NCI-H748 (cell line): Measurements from ENCODE around the gene NAP1L3.
A peak's percentile ranks its signal among the peaks of the same experiment; 100 is the strongest.

Experiments
- DNase-seq: peaks from one replicate; lab custom pipeline; 2025; ENCODE audit not compliant: unreplicated experiment; lab: John Stamatoyannopoulos, UW

Gene NAP1L3, protein sequence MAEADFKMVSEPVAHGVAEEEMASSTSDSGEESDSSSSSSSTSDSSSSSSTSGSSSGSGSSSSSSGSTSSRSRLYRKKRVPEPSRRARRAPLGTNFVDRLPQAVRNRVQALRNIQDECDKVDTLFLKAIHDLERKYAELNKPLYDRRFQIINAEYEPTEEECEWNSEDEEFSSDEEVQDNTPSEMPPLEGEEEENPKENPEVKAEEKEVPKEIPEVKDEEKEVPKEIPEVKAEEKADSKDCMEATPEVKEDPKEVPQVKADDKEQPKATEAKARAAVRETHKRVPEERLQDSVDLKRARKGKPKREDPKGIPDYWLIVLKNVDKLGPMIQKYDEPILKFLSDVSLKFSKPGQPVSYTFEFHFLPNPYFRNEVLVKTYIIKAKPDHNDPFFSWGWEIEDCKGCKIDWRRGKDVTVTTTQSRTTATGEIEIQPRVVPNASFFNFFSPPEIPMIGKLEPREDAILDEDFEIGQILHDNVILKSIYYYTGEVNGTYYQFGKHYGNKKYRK

DNA sequence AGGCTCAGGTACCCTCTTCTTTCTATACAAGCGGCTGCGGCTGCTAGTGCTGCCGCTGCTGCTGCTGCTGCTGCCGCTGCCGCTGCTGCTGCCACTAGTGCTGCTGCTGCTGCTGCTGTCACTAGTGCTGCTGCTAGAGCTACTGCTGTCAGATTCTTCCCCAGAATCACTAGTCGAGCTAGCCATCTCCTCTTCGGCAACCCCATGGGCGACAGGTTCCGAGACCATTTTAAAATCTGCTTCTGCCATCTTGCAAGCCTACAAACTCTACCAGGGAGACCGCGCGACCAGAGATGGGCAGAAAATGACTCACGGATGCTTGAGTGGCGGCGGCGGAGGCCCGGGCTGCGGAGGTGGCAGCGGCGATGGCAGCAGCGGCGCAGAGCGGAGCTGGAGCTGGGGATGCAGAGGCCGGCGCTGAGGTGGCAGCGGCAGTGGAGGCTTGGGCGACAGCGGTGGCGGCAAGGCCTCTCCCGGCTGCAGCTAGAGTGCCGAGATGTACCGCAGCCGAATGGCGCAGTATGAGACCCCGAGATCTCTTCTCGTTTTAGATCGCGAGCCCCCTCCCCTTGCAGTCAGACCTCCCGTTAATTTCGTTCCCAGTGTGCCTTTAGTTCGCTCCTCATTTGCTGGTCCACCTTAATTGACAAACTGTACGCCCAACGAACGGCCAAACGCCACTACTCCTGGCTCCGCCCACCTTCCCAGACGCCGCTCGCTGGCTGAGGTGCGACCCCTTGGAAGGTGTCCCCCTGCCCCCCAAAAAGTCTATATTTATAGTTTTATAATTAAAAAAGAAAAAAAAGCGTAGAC lies at the start of gene NAP1L3:
Gene NAP1L3 (minus strand): TSS at position 523 of the 813 bp plus-strand sequence. CDS start 274 bp downstream, at position 249.
- DNase-seq = peak; percentile 80

DNA sequence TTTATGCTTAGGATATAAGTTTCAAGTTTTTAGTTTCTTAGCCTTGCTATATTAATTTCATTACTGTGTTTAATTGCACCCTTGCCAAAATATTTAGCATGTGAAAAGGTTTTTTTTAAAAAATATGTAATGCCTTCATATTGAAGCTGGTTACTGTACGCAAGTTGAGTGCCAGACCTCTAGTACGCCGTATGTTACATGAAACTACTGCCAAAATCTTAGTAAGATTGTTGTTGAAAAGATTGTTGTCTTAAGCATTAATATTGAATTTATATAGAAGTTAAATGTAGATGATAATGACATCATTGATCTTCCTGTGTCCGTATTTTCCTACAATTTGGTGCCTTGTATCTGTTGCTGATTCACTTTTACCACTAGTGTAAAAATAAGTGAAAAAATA lies 37.7 kb upstream of the NAP1L3 start:
- no peak for DNase-seq

DNA sequence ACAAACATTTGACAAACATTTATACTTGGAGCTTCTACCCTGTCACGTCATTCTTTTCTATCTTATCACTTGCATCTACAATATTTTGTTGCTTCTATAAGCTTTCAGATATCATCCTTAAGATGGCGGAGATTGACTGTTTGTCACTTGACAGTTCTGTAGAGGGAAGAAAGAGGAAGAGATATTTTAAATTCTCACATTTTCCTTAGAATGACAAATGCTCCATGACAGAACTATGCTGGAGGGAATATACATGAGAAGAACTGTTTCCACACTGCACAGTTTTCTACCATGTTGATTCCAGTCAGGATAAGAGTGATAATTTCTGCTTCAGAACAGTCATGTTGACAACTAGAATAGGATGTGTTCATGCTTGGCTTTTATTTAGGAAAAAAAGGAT lies 30.3 kb upstream of the NAP1L3 start:
- DNase-seq = no peak

DNA sequence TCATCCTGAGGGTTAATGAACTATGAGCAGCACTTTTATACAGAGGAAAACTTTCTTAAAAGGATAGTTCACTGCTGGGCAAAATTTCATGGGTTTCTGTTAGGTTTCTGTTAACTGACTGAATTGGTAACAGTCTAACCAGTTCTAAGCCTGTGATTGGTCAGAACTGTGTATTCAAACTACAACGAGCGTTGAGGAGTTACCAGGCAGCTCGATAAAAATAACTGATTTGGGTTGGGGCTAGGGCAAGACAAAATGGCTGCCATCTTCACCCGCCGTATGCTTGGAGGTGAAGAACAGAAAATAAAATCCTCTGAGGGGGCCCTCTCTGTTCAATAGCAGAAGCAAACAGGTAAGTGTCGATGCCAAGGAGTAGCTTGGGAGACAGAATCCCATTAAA lies 22.6 kb upstream of the NAP1L3 start:
- DNase-seq = peak; percentile 26

DNA sequence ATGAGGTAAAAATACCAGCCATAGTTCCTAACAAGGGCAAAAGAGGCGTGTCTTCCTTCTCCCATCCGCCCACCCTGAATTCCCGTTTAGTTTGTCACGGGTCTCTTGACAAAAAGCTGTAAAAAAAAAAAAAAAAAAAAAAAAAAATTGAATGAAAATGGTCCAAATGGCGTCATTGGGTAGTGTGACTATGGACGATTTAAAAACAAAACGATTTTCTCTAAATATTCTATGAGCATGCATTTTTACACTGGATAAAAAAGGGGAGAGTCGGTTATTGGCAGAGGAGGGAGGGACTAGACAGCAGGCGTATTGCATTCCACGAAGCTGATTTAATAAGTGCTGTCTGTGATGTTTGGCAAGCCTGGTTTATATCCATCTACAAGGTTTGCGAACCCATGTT lies 492 bp upstream of the NAP1L3 start, which contains the start of gene FAM133A:
Gene FAM133A (plus strand): TSS at position 338 of the 403 bp plus-strand sequence. CDS start 35,214 bp downstream, outside the sequence.
- DNase-seq = peak; percentile 51

DNA sequence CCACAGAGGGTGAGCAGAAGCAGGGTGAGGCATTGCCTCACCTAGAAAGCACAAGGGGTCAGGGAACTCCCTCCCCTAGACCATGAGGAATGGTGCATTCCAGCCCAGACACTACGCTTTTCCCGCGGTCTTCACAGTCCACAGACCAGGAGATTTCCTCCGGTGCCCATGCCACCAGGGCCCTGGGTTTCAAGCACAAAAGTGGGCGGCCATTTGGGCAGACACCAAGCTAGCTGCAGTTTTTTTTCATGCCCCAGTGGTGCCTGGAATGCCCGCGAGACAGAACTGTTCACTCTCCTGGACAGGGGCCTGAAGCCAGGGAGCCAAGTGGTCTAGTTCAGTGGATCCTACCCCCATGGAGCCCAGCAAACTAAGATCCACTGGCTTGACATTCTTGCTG lies 12.8 kb downstream of the NAP1L3 start:
- DNase-seq = no peak

DNA sequence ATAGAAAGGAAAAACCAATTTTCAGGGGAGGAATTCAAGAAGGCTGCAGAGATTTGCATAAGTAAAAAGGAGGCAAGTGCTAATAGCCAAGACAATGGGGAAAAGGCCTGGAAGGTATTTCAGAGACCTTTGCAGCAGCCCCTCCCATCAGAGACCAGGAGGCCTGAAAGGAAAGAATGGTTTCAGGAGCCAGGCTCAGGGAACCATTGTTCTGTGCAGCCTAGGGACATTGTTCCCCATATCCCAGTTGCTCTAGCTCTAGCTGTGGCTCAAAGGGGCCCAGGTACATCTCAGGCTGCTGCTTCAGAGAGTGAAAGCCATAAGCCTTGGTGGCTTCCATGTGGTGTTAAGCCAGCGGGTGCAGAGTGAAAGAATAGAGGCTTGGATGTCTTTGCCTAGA lies 24.0 kb downstream of the NAP1L3 start:
- no peak for DNase-seq

DNA sequence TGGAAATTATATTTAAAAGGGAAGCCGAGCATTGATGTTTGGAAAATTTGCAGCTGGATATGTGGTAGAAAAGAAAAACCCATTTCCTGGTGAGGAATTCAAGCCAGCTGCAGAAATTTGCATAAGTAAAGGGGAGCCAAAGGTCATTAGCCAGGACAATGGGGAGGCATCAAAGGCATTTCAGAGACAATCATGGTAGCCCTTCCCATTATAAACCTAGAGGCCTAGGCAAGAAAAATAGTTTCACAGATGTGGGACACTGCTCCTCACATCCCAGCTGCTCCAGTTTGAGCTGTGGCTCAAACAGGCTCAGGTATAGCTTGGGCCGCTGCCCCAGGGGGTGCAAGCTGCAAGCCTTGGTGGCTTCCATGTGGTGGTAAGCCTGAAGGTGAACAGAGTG lies 35.8 kb downstream of the NAP1L3 start:
- DNase-seq = no peak
